ENCODE measurements around the gene GCKR. TPM values are rescaled to one million over a fixed set of nuclear protein-coding genes. Genes with fewer than 3 reads are reported as not detected.

The GCKR gene
- total and polyA plus RNA-seq, 2 of the 13 experiments (the other 11 are each of a cell fraction or from before 2014, with no cell fraction given), result 15.2 to 48.3 TPM

- 58% methylated on average over 4 of the region's 4 CpGs for WGBS (ENCODE audit: low lambda C conversion rate)
- FAIRE-seq, result no peak
- no peak for ATAC-seq
- in situ Hi-C loops (cut with HindIII; ENCODE audit: extremely low pct_ligation_motif_present, low pct_unique_long_range_greater_than_20kb), result no loop called here
- ChIA-PET POLR2A (interaction anchor here (0.9 to 1.2 kb wide), 2 partner anchors 10 to 86 kb away, joined by 3 to 4 read pairs; partner anchors contain the start of gene ZNF512), CTCF (ENCODE audit: low intra/inter-chr PET ratio, low total read pairs) (no interaction called here)
- H3K4me1 ChIP-seq (ENCODE audit: insufficient read depth, low read length), result peaks cover 54% of the 10 kb centered on the region
- H3K9ac ChIP-seq (ENCODE audit: insufficient read depth, low read depth, low read length), result peak overlapping the region; percentile 74
- H3K27me3 ChIP-seq (ENCODE audit: control insufficient read depth in 1 of 2, insufficient read depth in 2 of 2, low read length in 2 of 2), result no peaks in the 10 kb centered on the region
- peak overlapping the region; percentile 86 for H3K27ac ChIP-seq (ENCODE audit: extremely low read length, insufficient read depth, low read length)
- intact Hi-C loops (cut with micrococcal nuclease; ENCODE audit: unreplicated experiment), result loop anchor here (5.0 kb wide), 1 partner anchor 85 kb away; the partner anchor contains the start of gene ZNF512
- no peaks in the 10 kb centered on the region for H3K36me3 ChIP-seq (replicated peaks in 1 of 2; ENCODE audit: control insufficient read depth in 1 of 2, insufficient read depth in 2 of 2, low read length in 2 of 2)
- H2AFZ ChIP-seq (ENCODE audit: low read length), result peak overlapping the region; percentile 0
- BruUV-seq (replicated peaks), result no TSS peak
- H4K20me1 ChIP-seq (ENCODE audit: insufficient read depth, low read length), result no peaks in the 10 kb centered on the region
- peak overlapping the region; percentile 81 to 85 (median 83) for H3K4me3 ChIP-seq (replicated peaks in 1 of 3; ENCODE audit: insufficient read depth in 1 of 3, low read depth in 2 of 3, low read length in 3 of 3)
- H3K9me3 ChIP-seq (ENCODE audit: low read length), result no peaks in the 10 kb centered on the region
- DNase-seq (ENCODE audit: low spot score), result no peak
- peak overlapping the region; percentile 95 for H3K4me2 ChIP-seq (ENCODE audit: low read depth, low read length)
- H3K79me2 ChIP-seq (ENCODE audit: insufficient read depth, low read length), result no peaks in the 10 kb centered on the region
- no peak for TF ChIP-seq ZFP37 (CRISPR knock-in tag; IDR thresholded peaks at IDR 0.05; ENCODE audit: borderline replicate concordance)
- peak; percentile 44; the same call in 1 of the 2 replicates for TF ChIP-seq ZKSCAN5 (CRISPR knock-in tag; IDR thresholded peaks at IDR 0.05)
- no peak for TF ChIP-seq RCOR2 (CRISPR knock-in tag; IDR thresholded peaks at IDR 0.05)
- no peak for TF ChIP-seq KDM5A (IDR thresholded peaks at IDR 0.05; ENCODE audit: borderline replicate concordance, low read length)
- no peak for TF ChIP-seq ZNF253 (CRISPR knock-in tag; IDR thresholded peaks at IDR 0.05; ENCODE audit: borderline replicate concordance)
- TF ChIP-seq POLR2A (IDR thresholded peaks at IDR 0.05; ENCODE audit: insufficient read depth in 1 of 2, low read depth in 2 of 2, low read length in 2 of 2), result no peak
- TF ChIP-seq RBM39 (IDR thresholded peaks at IDR 0.05; ENCODE audit: low read depth, low read length, poor library complexity, severe bottlenecking), result no peak
- peak; percentile 2; the same call in 1 of the 2 replicates for TF ChIP-seq MEIS1 (CRISPR knock-in tag; IDR thresholded peaks at IDR 0.05; ENCODE audit: borderline replicate concordance)
- 0 out of 2 replicates have a peak, but pooled peaks have one; percentile 61 for TF ChIP-seq ZNF296 (CRISPR knock-in tag; conservative IDR thresholded peaks at IDR 0.05)
- 0 out of 2 replicates have a peak, but pooled peaks have one; percentile 15 for TF ChIP-seq NR2C2 (CRISPR knock-in tag; IDR thresholded peaks at IDR 0.05; ENCODE audit: borderline replicate concordance)
- TF ChIP-seq ZNF44 (CRISPR knock-in tag; IDR thresholded peaks at IDR 0.05), result 0 out of 2 replicates have a peak, but pooled peaks have one; percentile 43
- peak; percentile 49; the same call in 1 of the 2 replicates for TF ChIP-seq HBP1 (CRISPR knock-in tag; IDR thresholded peaks at IDR 0.05; ENCODE audit: low read depth)
- no peak for TF ChIP-seq ZGPAT (CRISPR knock-in tag; IDR thresholded peaks at IDR 0.05)
- TF ChIP-seq SOX13 (IDR thresholded peaks at IDR 0.05), result no peak
- TF ChIP-seq SOX13 (CRISPR knock-in tag; conservative IDR thresholded peaks at IDR 0.05 in 1 of 2, IDR thresholded peaks at IDR 0.05 in 1 of 2), result 0 out of 4 replicates have a peak, but pooled peaks of 1 of the 2 experiments have one; percentile 0
- TF ChIP-seq MYPOP (CRISPR knock-in tag; IDR thresholded peaks at IDR 0.05), result 0 out of 2 replicates have a peak, but pooled peaks have one; percentile 1
- no peak for TF ChIP-seq IKZF4 (CRISPR knock-in tag; IDR thresholded peaks at IDR 0.05; ENCODE audit: borderline replicate concordance, low read depth, not compliant biosample characterization)
- TF ChIP-seq ZSCAN25 (CRISPR knock-in tag; IDR thresholded peaks at IDR 0.05), result peak; percentile 24; the same call in 1 of the 2 replicates
- no peak for TF ChIP-seq ZNF503 (CRISPR knock-in tag; IDR thresholded peaks at IDR 0.05)
Measured at GRCh38 chr2:27497288-27497627, 619 bp downstream of the GCKR start.

Data from HepG2 (cell line).